K562 (cell line): ENCODE measurements around the gene GPR153. TPM values are rescaled to one million over a fixed set of nuclear protein-coding genes. Genes with fewer than 3 reads are reported as not detected.

Experiments used
- ATAC-seq: fragments of 200-7000 bp; cut with Tn5 transposase; 3 replicates; pipeline ENCODE4 v1.9.1; 2020; ENCODE audit warnings: moderate library complexity
- BruUV-seq: library from RNA; stranded (reverse); fragments of 400-500 nt; replicated peaks from 2 replicates; lab custom pipeline; 2021; lab: Mats Ljungman, UMichigan
- CTCF ChIA-PET: fragments of 300-600 bp; formaldehyde crosslinking; extraction: SDS; loops from one replicate; lab custom pipeline; 2021; ENCODE audit warnings: low intra/inter-chr PET ratio; lab: Yijun Ruan, JAX
- POLR2A ChIA-PET: fragments of 300-600, 350-650 bp; sonication (Branson Sonifier 250); formaldehyde crosslinking; extraction: SDS; loops from one replicate; lab custom pipeline; 2021; ENCODE audit warnings: antibody characterized with exemption, inconsistent platforms; lab: Yijun Ruan, JAX
- DNase-seq, 4 experiments: peaks; one replicate each; pipeline versions ENCODE4 v3.0.0 to v3.0.0-alpha.2; 2011 to 2018; ENCODE audit warnings: low spot score in 3 of 4, mixed read lengths in 3 of 4; ENCODE audit errors: extremely low read depth in 1 of 4
- FAIRE-seq: peaks from 2 replicates; lab custom pipeline; 2011; peaks lifted over from hg19 to GRCh38; lab: Jason Lieb, UNC
- H2AFZ ChIP-seq: 2 replicates; pipeline ENCODE4 v1.6.0; 2011; ENCODE audit warnings: low read depth, low read length, control low read depth, inconsistent platforms
- H3K27ac ChIP-seq: fragments of 200-600 bp; 3 replicates; pipeline ENCODE4 v1.8.0; 2011; ENCODE audit warnings: low read depth, mild to moderate bottlenecking, control low read depth, inconsistent platforms, low read length, moderate library complexity, mixed read lengths; ENCODE audit errors: extremely low read depth
- H3K27me3 ChIP-seq, 2 experiments: fragments of 300-600 bp in 1 of 2; 2 replicates in 1 of 2; 3 replicates in 1 of 2; pipeline versions ENCODE4 v1.6.0 to v1.8.0; 2011; ENCODE audit warnings: inconsistent platforms in 2 of 2, low read length in 2 of 2, mild to moderate bottlenecking in 1 of 2, mixed read lengths in 1 of 2, moderate library complexity in 1 of 2; ENCODE audit not compliant: control insufficient read depth in 2 of 2, insufficient read depth in 2 of 2
- H3K36me3 ChIP-seq: fragments of 300-600 bp; 3 replicates; pipeline ENCODE4 v1.8.0; 2011; ENCODE audit warnings: mild to moderate bottlenecking, low read length, inconsistent platforms; ENCODE audit not compliant: control insufficient read depth, insufficient read depth
- H3K4me1 ChIP-seq, 2 experiments: fragments of 200-600 bp in 1 of 2; replicated peaks in 1 of 2; 2 replicates in 1 of 2; 3 replicates in 1 of 2; pipeline versions ENCODE4 v1.5.1 to v1.8.0; 2011; ENCODE audit warnings: inconsistent platforms in 2 of 2, low read length in 2 of 2, mild to moderate bottlenecking in 1 of 2, mixed read lengths in 1 of 2, moderate library complexity in 1 of 2; ENCODE audit not compliant: control insufficient read depth in 2 of 2, insufficient read depth in 2 of 2
- H3K4me2 ChIP-seq: 2 replicates; pipeline ENCODE4 v1.6.1; 2011; ENCODE audit warnings: low read length, control low read depth, inconsistent platforms, mixed read lengths; ENCODE audit not compliant: insufficient read depth
- H3K4me3 ChIP-seq: fragments of 200-600 bp; sonication (generic), shearing (Covaris generic); 2 replicates; pipeline ENCODE4 v1.5.1; 2016; ENCODE audit warnings: control low read depth, inconsistent platforms
- H3K79me2 ChIP-seq: fragments of 200-600 bp; 3 replicates; pipeline ENCODE4 v1.8.0; 2011; ENCODE audit warnings: low read length, inconsistent platforms; ENCODE audit not compliant: control insufficient read depth, insufficient read depth
- H3K9ac ChIP-seq, 2 experiments: 2 replicates each; pipeline versions ENCODE4 v1.6.0 to v1.6.1; 2011; ENCODE audit warnings: low read depth in 2 of 2, low read length in 2 of 2, control low read depth in 1 of 2, inconsistent platforms in 1 of 2, mild to moderate bottlenecking in 1 of 2, mixed read lengths in 1 of 2; ENCODE audit not compliant: insufficient read depth in 1 of 2
- H3K9me1 ChIP-seq: one replicate; pipeline ENCODE4 v1.6.0; 2011; ENCODE audit warnings: inconsistent platforms, mild to moderate bottlenecking, low read length, moderate library complexity; ENCODE audit not compliant: control insufficient read depth, insufficient read depth
- H3K9me3 ChIP-seq: replicated peaks from 2 replicates; pipeline ENCODE4 v1.5.1; 2011; ENCODE audit warnings: low read depth, low read length, inconsistent platforms; ENCODE audit not compliant: control insufficient read depth, insufficient read depth
- H4K20me1 ChIP-seq: replicated peaks from 2 replicates; pipeline ENCODE4 v1.6.1; 2011; ENCODE audit warnings: low read length, inconsistent platforms, mixed read lengths; ENCODE audit not compliant: control insufficient read depth, insufficient read depth
- CBX5 ChIP-seq: IDR thresholded peaks from 2 replicates; pipeline ENCODE4 v1.6.1; 2014; ENCODE audit warnings: low read depth, borderline replicate concordance
- FOXP1 ChIP-seq: sonication (generic); formaldehyde crosslinking; IDR thresholded peaks from 2 replicates; pipeline ENCODE4 v1.8.0; 2022; ENCODE audit warnings: mild to moderate bottlenecking, missing genetic modification reagents
- GATA2 ChIP-seq: sonication (generic); formaldehyde crosslinking; IDR thresholded peaks from 2 replicates; pipeline ENCODE4 v1.4.0; 2020; ENCODE audit warnings: mild to moderate bottlenecking, missing genetic modification reagents
- GATAD2B ChIP-seq: fragments of 450-650 bp; IDR thresholded peaks from 2 replicates; pipeline ENCODE4 v1.6.1; 2017; ENCODE audit warnings: mild to moderate bottlenecking, borderline replicate concordance
- HDAC1 ChIP-seq, 2 experiments: fragments of 450-650 bp; IDR thresholded peaks; 2 replicates each; pipeline ENCODE4 v1.6.1; 2016 to 2017; ENCODE audit warnings: inconsistent platforms in 1 of 2, mild to moderate bottlenecking in 1 of 2, moderate library complexity in 1 of 2
- KAT2B ChIP-seq: IDR thresholded peaks from one replicate; pipeline ENCODE4 v1.6.1; 2012; ENCODE audit warnings: low read depth, mild to moderate bottlenecking, control low read depth, inconsistent platforms, low read length, moderate library complexity
- MCM2 ChIP-seq: fragments of 450-650 bp; IDR thresholded peaks from 2 replicates; pipeline ENCODE4 v1.6.1; 2017; ENCODE audit warnings: low read depth, mild to moderate bottlenecking
- NBN ChIP-seq: fragments of 450-650 bp; IDR thresholded peaks from 2 replicates; pipeline ENCODE4 v1.6.1; 2016; ENCODE audit warnings: low read depth, mild to moderate bottlenecking
- NFATC3 ChIP-seq: fragments of 450-650 bp; IDR thresholded peaks from 2 replicates; pipeline ENCODE4 v1.6.1; 2017; ENCODE audit warnings: mild to moderate bottlenecking
- OTX1 ChIP-seq: fragments of 450-650 bp; formaldehyde crosslinking; IDR thresholded peaks from 2 replicates; pipeline ENCODE4 v1.4.0; 2022; ENCODE audit warnings: mild to moderate bottlenecking
- POLR2AphosphoS2 ChIP-seq: IDR thresholded peaks from 2 replicates; pipeline ENCODE4 v1.6.1; 2012; ENCODE audit warnings: low read length, improper control_type of control experiment
- TARDBP ChIP-seq: fragments of 450-650 bp; IDR thresholded peaks from 2 replicates; pipeline ENCODE4 v1.6.1; 2016
- ZNF24 ChIP-seq: fragments of 450-650 bp; IDR thresholded peaks from 2 replicates; pipeline ENCODE4 v1.6.1; 2016
- WGBS: fragments of 100-300 bp; shearing (Covaris generic); methylation state at CpG from one replicate; pipeline ENCODE4 v1.1.6; 2016; ENCODE audit warnings: low coverage, mixed read lengths; ENCODE audit not compliant: insufficient coverage; ENCODE audit errors: missing lambda C conversion rate; 5-methylcytosine and 5-hydroxymethylcytosine counted together
- in situ Hi-C: fragments of 300-500 bp; cut with MboI; formaldehyde crosslinking; loops from 4 replicates; pipeline ENCODE4 v1.15.0; 2018; ENCODE audit warnings: inconsistent platforms, mixed read lengths
- intact Hi-C: fragments of 100-400 bp; cut with micrococcal nuclease; formaldehyde crosslinking; loops from 2 replicates; pipeline ENCODE4 v1.14.2; 2022
- polyA plus RNA-seq, 8 experiments: library from polyadenylated mRNA; depleted of rRNA in 4 of 8; stranded (reverse) in 5 of 8; unstranded in 3 of 8; fragments of >200 nt; fragmentation: Nextera tagmentation in 2 of 8; fragmentation: Illumina TruSeq in 1 of 8; extraction: Ambion mirVana in 2 of 8; extraction: Trizol in 1 of 8; gene quantifications; 2 replicates each; pipeline versions ENCODE4 v1.2.1 to v1.2.3, GENCODE V29; 2011 to 2014; ENCODE audit warnings: inconsistent platforms in 1 of 8, missing spikeins in 1 of 8
- total RNA-seq, 7 experiments: library from RNA; depleted of rRNA in 6 of 7; stranded (reverse); fragments of >200 nt in 6 of 7; fragmentation: Illumina TruSeq in 2 of 7; extraction: Trizol in 2 of 7; gene quantifications; 2 replicates each; pipeline versions ENCODE4 v1.2.1 to v1.2.3, GENCODE V29; 2011 to 2021; ENCODE audit warnings: low replicate concordance in 1 of 7
- TF ChIP-seq, protein P1 (sequence below): sonication (generic); formaldehyde crosslinking; IDR thresholded peaks from 2 replicates; pipeline ENCODE4 v1.8.1; 2023; ENCODE audit warnings: mild to moderate bottlenecking, missing genetic modification reagents
- TF ChIP-seq, protein P2 (sequence below), 2 experiments: fragments of 200-800 bp in 1 of 2; sonication (Bioruptor generic) in 1 of 2; sonication (generic) in 1 of 2; formaldehyde crosslinking in 1 of 2; IDR thresholded peaks in 1 of 2; conservative IDR thresholded peaks in 1 of 2; 2 replicates each; pipeline versions ENCODE4 v1.5.0 to v1.6.1; 2016 to 2020; ENCODE audit warnings: missing compliant biosample characterization in 1 of 2, missing genetic modification characterization in 1 of 2, missing genetic modification reagents in 1 of 2
- TF ChIP-seq, protein P3 (sequence below): sonication (generic); formaldehyde crosslinking; IDR thresholded peaks from 2 replicates; pipeline ENCODE4 v1.8.0; 2023; ENCODE audit warnings: mild to moderate bottlenecking, missing genetic modification reagents

GPR153 gene
- total and polyA plus RNA-seq, 9 of the 15 experiments (the other 6 are each of a cell fraction or from before 2014, with no cell fraction given): 0.01 to 1.5 (median 0.51) TPM

DNA sequence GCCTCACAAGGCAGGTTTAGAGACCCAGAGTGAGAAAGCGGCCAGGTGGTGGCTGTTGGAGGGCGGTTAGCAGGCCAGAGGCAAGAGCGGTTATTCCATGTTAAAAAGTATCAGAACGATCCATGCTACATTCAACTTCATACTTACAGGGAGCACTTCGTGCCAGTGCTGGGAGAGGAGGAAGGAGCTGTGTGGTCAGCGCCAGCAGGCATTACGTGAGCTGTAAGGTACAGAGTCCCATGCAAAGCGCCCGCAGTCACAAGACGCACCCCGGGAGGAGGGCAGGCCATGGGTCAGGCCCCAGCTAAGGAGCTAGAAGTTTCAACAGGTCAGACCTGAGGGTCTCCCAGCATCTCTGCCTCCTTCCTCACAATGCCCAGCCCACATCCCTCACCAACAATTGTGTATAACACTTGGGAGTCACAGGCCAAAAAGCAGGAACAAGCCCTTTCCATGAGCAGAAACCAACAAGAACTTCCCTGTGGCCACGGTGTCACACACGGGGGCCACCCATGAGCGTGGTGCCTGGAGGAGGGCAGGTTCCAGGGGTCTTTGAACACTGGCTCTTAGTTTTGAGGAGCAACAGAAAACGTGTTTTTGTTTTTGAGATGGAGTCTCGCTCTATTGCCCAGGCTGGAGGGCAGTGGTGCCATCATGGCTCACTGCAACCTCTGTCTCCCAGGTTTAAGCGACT, 21.8 kb upstream of the GPR153 start:
- Histone ChIP-seq H3K9me3 (no peaks in the 10 kb centered on the region), H3K27ac (no peak overlapping the region), H4K20me1 (peaks cover 3% of the 10 kb centered on the region; the same call in 1 of the 2 replicates), H3K9me1 (no peaks in the 10 kb centered on the region), H3K9ac (no peak overlapping the region; a peak in 1 of 4 replicates), H3K4me2 (no peak overlapping the region), H3K36me3 (no peaks in the 10 kb centered on the region), H3K4me1 (peaks cover 0 to 35% of the 10 kb centered on the region in 2 experiments; a peak in 2 of 5 replicates), H2AFZ (no peak overlapping the region), H3K79me2 (no peaks in the 10 kb centered on the region), H3K27me3 (no peaks in the 10 kb centered on the region; a peak in 1 of 5 replicates), H3K4me3 (no peak overlapping the region)
- intact Hi-C loops: no loop called here
- DNase-seq: no peak
- in situ Hi-C loops: no loop called here
- WGBS: 64% methylated on average over 17 of the region's 17 CpGs
- CTCF ChIA-PET: no interaction called here
- BruUV-seq: no TSS peak
- no peak for ATAC-seq
- no peak for FAIRE-seq
- TF ChIP-seq, protein P1, sequence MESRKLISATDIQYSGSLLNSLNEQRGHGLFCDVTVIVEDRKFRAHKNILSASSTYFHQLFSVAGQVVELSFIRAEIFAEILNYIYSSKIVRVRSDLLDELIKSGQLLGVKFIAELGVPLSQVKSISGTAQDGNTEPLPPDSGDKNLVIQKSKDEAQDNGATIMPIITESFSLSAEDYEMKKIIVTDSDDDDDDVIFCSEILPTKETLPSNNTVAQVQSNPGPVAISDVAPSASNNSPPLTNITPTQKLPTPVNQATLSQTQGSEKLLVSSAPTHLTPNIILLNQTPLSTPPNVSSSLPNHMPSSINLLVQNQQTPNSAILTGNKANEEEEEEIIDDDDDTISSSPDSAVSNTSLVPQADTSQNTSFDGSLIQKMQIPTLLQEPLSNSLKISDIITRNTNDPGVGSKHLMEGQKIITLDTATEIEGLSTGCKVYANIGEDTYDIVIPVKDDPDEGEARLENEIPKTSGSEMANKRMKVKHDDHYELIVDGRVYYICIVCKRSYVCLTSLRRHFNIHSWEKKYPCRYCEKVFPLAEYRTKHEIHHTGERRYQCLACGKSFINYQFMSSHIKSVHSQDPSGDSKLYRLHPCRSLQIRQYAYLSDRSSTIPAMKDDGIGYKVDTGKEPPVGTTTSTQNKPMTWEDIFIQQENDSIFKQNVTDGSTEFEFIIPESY: no peak
- TF ChIP-seq ZNF24: no peak
- no peak for TF ChIP-seq OTX1 (CRISPR knock-in tag)
- TF ChIP-seq, protein P2, sequence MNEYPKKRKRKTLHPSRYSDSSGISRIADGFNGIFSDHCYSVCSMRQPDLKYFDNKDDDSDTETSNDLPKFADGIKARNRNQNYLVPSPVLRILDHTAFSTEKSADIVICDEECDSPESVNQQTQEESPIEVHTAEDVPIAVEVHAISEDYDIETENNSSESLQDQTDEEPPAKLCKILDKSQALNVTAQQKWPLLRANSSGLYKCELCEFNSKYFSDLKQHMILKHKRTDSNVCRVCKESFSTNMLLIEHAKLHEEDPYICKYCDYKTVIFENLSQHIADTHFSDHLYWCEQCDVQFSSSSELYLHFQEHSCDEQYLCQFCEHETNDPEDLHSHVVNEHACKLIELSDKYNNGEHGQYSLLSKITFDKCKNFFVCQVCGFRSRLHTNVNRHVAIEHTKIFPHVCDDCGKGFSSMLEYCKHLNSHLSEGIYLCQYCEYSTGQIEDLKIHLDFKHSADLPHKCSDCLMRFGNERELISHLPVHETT (CRISPR knock-in tag; conservative IDR thresholded peaks at IDR 0.05 in 1 of 2, IDR thresholded peaks at IDR 0.05 in 1 of 2): no peak
- TF ChIP-seq NBN: no peak
- TF ChIP-seq TARDBP: no peak
- no peak for TF ChIP-seq CBX5
- TF ChIP-seq MCM2: no peak
- no peak for TF ChIP-seq HDAC1 (IDR thresholded peaks at IDR 0.05)
- no peak for TF ChIP-seq NFATC3
- no peak for TF ChIP-seq GATAD2B
- TF ChIP-seq KAT2B: no peak
- TF ChIP-seq, protein P3, sequence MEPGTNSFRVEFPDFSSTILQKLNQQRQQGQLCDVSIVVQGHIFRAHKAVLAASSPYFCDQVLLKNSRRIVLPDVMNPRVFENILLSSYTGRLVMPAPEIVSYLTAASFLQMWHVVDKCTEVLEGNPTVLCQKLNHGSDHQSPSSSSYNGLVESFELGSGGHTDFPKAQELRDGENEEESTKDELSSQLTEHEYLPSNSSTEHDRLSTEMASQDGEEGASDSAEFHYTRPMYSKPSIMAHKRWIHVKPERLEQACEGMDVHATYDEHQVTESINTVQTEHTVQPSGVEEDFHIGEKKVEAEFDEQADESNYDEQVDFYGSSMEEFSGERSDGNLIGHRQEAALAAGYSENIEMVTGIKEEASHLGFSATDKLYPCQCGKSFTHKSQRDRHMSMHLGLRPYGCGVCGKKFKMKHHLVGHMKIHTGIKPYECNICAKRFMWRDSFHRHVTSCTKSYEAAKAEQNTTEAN (CRISPR knock-in tag): no peak
- TF ChIP-seq GATA2 (CRISPR knock-in tag): no peak
- TF ChIP-seq FOXP1 (CRISPR knock-in tag): no peak
- no peak for TF ChIP-seq POLR2AphosphoS2
- POLR2A ChIA-PET: interaction anchor here (1.1 kb wide), 1 partner anchor 15 kb away, joined by 3 read pairs; no protein-coding TSS in a partner anchor
